HG02588 (cell line): ENCODE data around the gene PHLPP1.
"Not testable (repeated sequence)": the region's sequence is repeated elsewhere in the genome, so short reads cannot be mapped to it uniquely, and the experiment has no call there.

ENCODE experiments used
- ATAC-seq: cut with Tn5 transposase; IDR thresholded peaks from one replicate; pipeline ENCODE4 v1.9.1; 2021; ENCODE audit warnings: mild to moderate bottlenecking, moderate library complexity; ENCODE audit not compliant: unreplicated experiment

Gene PHLPP1

DNA sequence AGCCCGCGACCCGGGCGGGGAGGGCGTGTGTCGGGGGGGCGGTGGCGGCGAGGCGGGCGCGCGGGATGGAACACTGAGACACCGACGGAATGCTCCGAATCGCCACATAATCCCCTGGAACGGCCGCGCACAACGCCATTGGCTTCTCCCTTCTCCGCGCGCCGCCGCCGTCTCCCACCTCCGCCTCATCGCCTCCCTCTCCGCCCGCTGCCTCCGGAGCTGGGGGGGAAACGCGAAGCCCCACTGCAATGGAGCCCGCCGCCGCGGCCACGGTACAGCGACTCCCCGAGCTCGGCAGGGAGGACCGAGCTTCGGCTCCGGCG lies at the start of gene PHLPP1:
TSS of gene PHLPP1 (plus strand) at position 106 of the 323 bp plus-strand sequence. CDS start at position 249, 143 bp downstream.
- peak; percentile 18 for ATAC-seq

DNA sequence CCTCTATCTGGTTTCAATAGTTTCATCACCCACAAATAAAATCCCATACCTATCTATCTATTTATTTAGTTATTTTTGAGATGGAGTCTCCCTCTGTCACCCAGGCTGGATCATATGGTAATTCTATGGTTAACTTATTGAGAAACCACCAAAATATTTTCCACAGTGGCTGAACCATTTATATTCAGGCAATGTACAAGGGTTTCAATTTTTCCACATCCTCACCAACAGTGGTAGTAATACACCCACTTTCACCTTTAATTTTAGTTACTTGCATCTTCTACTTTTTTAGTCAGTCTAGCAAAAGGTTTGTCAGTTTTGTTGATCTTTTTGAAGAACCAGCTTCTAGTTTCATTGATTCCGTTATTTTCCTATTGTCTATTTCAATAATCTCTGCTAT lies 46.1 kb upstream of the PHLPP1 start:
- ATAC-seq: no peak

DNA sequence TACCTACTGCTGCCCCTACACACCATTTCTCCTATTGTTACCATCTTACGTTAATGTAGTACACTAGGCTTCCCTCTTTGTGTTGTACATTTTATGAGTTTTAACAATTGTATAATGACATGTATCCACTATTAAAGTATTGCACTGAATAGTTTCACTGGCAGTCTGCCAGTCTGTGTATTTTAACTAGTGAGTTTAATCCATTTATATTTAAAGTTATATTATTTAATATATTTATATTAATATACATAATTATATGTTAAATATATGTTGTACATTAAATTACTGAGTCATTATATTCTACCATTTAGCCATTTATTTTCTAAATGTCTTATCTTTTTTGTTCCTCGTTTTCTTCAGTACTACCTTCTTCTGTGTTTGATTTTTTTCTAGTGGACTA lies 44.8 kb upstream of the PHLPP1 start:
- ATAC-seq: no peak

DNA sequence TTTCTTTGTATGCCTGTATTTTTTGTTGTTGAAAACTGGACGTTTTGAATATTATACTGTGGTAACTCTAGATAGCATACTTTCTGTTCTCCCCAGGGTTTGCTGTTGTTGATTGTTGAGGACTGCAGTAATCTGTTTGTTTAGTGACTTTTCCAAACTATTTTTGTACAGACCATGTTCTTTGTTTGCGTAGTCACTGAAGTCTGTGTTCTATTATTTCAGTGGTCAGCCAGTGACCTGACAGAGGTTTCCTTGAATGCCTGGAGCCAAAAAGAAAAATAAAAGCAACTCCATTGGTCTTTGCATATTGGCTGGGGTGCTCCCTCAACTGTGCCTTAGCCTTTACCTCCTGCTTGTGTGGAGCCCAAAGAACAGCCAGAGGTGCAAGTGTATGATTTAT lies 42.7 kb upstream of the PHLPP1 start:
- no peak for ATAC-seq

DNA sequence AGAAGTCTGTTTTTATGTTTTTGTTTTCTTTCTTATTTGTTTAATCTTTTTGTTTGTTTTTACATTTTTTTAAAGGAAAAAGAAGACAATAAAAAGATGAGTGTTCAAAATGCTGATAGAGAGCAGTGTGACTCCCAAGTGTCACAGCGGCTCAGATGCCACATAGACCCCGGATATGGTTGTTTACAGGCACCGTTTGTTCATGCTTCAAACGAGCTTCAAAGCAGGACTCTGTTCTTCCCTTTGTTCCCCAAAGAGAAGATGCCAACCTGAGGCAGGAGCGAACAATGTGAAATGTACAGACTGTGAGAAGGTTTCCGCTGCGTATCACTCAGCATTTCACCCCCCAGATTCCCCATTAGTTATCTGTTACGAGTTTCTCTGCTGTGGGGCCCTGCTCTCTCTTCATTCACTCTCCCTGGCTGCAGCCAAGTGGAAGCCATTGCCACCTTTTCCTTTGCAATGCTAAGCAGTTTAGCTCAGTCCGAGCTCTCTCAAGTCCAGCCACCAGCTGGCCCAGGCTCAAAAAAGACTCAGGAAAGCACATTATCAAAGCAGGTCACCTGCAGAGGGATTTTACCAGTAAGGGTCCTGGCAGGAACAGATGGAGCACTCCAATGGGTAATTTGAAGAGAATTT lies 36.4 kb upstream of the PHLPP1 start:
- no peak for ATAC-seq

DNA sequence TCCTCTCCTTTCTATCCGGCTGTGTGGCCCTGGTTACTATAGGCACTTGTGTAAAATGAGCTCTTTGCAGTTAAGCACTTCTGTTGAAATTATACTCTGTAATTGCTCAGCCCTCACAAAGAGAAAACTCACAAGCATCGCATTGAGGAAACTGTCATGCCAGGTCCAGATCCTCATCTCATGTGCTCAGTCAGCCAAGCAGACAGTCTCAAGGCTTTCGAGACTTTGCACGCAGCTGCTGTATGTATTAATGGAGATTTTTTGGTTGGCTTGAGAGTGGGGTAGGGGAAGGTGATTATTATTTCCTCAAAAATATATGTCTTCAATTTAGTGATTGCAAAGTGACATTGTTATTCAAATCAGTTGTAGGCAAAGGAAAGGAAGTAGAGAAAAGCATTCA lies 33.0 kb upstream of the PHLPP1 start:
- no peak for ATAC-seq

DNA sequence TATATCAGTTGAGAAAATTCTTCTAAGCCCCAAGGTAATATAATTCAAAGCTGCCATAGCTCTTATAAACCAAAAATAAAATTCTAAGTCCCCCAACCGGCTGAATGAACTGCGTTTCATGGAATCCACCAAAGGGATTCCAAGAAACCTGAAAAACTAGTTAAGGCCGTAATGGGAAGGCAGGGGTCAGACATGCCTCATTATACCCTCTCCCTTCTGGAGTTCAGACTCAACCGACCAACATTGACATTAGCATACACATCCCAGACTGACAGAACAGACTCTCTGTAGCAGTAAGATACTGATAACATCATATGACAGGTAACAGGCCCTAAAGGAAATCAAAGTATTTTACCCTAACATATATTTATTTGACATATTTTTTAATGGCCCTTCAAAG lies 31.4 kb upstream of the PHLPP1 start:
- no peak for ATAC-seq

DNA sequence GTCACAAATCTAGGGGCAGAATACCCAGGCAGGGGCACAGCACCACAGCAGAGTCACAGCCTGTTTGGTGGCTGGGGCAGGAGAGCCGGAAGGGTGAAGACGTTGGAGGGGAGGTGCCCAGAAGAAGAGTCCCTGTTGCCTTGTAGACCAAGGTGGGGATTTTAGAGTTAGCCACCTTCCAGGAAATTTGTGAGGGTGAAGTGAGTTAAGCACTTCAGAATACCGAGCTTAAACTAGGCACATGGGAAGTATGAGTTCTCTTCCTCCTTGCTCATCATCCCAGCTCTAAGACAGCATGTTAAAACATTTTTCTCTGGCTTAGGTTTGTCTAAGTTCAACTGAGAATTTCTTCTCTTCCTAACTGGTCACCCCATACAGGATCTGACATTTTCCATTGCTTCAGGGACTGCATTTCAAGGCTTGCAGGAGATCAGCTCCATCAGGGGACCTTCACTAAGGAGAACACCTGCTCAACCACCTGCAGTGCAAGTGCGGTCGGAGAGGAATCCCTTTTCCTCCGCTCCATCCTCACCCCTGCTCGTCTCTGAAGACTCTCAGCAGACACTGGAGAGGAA lies 26.5 kb upstream of the PHLPP1 start:
- ATAC-seq: no peak

DNA sequence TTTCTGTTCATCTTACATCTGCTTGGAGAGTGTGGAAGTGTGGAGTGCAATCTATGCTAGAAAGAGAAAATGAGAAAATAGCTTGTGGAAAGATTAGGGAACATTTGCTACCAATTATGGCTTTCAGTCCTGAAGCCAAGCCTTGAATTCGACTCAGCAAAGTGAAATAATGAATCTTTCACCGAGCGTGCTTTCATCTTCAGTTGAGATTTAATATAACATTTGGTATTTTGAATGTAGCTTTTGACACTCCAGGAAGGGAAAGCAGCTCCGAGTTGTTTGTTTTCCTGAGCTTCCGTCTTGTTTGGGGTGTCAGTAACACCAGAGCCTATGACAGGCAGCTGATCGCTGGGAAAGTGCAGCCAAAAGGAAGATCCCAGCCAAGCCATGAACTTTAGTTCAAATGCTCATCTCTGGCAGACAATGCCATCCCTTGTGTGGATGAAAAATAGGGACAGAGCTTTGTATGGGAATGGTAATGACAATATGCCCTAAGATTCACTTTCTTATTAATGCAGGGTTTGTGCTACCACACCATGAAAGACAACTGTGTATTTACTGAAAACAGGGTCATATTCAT lies 25.0 kb upstream of the PHLPP1 start:
- ATAC-seq: no peak

DNA sequence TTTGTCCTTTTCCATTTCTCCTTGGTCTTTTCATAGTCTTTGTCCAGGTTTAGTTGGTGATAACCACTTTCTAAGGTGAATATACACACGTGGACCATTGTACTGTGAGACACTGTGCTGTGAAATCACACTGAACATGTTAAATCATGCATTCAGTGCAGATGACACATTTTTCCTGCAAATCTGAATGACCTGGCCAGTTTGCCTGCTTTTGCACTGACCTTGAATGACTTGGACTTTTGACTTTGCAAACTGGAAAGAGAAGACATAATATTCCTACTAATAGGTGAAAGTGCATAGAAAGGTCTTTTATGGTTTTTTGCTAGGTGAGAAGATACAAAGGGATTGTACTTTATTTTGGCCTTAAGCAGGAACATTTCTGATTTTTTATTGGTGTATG lies 21.7 kb upstream of the PHLPP1 start:
- no peak for ATAC-seq

DNA sequence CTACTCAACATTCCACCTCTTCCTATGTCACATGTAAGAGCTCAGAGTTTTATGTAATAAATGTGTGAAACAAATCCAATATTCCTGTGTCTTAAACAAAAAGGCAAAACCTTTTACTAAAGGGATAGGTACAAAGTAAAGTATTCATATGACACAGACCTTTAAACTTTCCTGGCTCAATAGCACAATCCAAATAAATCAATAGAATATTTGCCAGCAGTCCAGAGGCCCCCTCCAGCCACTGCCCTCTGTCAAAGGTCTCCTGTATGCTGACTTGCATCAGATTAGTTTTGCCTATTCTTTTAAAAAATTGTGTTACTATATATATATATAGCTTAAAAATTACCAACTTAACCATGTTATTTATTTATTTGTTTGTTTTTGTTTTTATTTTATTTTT lies 17.7 kb upstream of the PHLPP1 start:
- ATAC-seq: no peak

DNA sequence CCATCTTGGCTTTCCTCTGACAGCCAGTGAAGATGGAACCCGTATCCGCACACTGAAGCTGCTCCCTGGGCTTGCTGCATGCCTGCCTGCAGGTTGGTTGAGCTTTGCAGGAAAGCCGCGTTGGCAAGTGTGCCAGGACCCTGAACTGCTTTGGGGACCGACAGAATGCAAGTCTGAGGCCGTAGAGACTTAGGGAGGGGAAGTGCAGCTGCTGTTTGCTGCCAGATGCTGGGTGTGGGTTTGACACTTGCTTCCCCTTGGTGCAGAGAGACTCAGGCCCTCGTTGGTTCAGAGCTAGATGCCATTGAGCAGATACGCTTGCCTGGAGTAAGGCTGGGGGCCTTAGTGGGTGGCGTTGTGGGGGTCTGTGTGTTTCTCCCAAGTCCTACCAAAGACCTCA lies 13.1 kb upstream of the PHLPP1 start:
- no peak for ATAC-seq

DNA sequence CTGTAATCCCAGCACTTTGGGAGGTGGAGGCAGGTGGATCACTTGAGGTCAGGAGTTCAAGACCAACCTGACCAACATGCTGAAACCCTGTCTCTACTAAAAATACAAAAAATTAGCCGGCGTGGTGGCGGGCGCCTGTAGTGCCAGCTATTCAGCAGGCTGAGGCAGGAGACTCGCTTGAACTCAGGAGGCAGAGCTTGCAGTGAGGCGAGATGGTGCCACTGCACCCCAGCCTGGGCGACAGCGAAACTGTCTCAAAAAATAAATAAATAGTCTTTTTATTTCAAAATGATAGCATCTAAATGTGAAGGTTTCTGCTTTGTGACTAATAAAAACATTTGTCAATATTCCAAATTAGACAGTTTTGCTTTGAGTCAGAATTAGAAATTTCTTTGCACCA lies 8.5 kb upstream of the PHLPP1 start:
- ATAC-seq: not testable (repeated sequence)

DNA sequence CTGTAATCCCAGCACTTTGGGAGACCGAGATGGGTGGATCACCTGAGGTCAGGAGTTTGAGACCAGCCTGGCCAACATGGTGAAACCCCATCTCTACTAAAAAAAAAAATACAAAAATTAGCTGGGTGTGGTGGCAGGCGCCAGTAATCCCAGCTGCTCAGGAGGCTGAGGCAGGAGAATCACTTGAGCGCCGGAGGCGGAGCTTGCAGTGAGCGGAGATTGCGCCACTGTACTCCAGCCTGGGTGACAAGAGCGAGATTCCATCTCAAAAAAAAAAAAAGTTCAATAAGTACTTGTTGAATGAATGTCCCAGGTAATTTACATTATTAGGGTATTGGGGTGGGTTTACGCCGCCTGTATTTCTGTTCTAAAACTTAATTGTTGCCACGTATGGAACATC lies 5.4 kb upstream of the PHLPP1 start:
- ATAC-seq: not testable (repeated sequence)

DNA sequence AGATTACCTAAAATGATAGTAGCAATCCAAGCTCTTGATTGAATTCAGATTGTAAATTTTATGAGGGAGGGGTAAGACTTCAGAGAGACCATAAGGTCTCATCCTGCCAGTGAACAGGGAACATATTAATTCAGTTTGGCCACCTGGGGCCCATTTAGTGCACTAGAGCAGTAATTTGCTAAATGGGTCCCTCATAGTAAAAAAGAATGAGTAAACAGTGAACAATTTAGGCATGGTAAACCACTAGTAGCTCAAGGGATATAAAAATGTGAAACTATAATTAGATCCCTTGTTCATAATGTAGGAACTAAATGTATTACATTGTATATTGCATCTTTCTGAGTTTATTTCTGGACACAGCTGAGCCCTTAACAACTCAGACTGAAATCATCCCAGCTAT lies 4.9 kb upstream of the PHLPP1 start:
- ATAC-seq: no peak

DNA sequence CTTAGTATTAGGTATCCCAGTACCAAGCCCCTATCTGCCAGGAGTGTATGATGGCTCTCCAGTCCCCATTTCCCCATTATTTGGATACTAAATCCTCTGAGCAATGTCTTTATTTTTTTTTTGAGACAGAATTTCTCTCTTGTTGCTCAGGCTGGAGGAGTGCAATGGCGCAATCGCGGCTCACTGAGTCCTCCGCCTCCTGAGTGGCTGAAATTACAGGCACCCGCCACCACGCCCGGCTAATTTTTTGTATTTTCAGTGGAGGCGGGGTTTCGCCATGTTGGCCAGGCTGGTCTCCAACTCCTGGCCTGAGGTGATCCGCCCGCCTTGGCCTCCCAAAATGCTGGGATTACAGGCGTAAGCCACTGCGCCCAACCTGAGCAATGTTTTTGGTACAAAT lies 3.6 kb upstream of the PHLPP1 start:
- no peak for ATAC-seq

DNA sequence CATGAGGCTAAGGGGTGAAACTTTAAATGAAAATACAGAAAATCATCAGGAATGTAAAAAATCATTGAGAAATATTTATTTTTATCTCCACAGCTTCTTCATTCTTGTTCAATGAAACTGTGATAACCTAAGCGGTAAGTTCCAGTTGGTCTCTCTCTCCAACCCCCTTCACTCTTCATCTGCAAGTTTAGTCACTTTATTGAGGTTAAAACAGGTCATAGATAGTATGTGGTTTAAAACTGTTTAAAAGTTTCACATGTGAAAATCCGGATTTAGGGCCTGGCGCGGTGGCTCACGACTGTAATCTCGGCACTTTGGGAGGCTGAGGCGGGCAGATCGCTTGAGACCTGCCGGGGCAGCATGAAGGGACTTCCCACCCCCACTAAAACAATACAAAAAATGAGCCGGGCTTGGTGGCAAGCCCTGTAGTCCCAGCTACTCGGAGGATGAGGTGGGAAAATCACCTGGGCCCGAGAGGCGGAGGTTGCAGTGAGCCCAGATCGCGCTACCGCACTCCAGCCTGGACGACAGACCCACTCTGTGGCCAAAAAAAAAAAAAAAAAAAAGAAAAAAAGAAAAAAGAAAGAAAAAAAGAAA lies 1.6 kb upstream of the PHLPP1 start:
- no peak for ATAC-seq

DNA sequence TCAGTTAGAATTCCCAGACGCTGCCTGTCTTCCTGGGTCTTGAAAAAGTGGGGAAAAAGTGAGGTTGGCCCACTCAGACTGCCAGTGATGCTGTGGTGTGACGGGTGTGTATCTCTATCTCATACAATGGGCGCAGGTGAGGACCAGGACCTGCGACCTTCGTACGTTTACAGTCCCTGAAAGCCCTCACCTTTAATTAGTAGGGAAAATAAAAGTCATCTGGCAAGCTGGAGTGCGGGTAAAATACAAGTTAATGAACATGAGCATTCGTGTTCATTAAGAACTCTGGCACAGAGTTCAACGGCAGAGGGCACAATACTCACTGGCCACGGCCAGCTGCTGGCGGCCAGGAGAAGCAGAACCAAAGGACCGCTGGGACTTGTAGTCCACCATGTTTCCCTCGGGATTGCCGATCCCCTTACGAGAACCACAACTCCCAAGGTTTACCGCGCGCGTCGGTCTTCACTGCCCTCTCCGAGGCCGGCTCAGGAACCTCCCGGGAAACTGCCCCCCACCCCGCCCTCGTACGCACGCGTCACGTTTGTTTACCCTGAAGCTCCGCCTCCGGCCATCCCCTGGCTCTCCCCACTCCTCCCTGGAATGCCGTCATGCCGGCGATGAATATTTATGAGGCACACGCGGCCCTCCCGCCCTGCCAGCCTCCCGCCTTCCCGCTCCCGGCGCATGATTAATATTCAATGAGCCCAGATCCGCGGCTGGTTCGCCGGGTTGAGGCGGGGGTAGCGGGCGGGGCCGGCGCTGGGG lies 488 bp upstream of the PHLPP1 start:
- peak; percentile 66 for ATAC-seq

DNA sequence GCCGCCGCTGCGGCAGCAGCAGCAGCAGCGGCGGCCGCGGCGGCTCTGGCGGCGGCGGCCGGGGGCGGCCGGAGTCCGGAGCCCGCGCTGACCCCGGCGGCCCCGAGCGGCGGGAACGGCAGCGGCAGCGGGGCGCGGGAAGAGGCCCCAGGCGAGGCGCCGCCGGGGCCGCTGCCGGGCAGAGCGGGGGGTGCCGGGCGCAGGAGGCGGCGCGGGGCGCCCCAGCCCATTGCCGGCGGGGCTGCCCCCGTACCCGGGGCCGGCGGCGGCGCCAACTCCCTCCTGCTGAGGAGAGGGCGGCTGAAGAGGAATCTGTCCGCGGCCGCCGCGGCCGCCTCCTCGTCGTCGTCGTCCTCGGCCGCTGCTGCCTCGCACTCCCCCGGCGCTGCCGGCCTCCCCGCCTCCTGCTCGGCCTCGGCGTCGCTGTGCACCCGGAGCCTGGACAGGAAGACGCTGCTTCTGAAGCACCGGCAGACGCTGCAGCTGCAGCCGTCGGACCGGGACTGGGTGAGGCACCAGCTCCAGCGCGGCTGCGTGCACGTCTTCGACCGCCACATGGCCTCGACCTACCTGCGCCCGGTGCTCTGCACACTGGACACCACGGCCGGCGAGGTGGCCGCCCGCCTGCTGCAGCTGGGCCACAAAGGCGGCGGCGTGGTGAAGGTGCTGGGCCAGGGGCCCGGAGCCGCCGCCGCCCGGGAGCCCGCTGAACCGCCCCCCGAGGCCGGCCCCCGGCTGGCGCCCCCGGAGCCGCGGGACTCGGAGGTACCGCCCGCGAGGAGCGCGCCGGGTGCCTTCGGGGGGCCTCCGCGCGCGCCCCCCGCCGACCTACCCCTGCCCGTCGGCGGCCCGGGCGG lies 646 bp downstream of the PHLPP1 start:
- peak; percentile 21 for ATAC-seq

DNA sequence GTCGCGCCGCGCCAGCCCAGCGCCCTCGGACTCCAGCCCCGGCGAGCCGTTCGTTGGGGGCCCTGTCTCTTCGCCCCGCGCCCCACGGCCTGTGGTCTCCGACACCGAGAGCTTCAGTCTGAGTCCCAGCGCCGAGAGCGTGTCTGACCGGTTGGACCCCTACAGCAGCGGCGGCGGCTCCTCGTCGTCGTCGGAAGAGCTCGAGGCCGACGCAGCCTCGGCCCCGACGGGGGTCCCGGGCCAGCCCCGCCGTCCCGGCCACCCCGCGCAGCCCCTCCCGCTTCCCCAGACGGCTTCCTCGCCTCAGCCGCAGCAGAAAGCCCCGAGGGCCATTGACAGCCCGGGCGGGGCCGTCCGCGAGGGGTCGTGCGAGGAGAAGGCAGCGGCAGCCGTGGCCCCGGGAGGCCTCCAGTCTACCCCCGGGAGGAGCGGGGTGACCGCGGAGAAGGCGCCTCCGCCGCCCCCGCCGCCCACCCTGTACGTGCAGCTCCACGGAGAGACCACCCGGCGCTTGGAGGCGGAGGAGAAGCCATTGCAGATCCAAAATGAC lies 1.4 kb downstream of the PHLPP1 start:
- ATAC-seq: no peak
